ENCODE data around the gene F12.
"Not testable (repeated sequence)": the region's sequence is repeated elsewhere in the genome, so short reads cannot be mapped to it uniquely, and the experiment has no call there.

F12 gene

GRCh38 chr5:177385720-177386119 lies 23.6 kb downstream of the F12 start:
- DNase-seq, result no peak

DNA sequence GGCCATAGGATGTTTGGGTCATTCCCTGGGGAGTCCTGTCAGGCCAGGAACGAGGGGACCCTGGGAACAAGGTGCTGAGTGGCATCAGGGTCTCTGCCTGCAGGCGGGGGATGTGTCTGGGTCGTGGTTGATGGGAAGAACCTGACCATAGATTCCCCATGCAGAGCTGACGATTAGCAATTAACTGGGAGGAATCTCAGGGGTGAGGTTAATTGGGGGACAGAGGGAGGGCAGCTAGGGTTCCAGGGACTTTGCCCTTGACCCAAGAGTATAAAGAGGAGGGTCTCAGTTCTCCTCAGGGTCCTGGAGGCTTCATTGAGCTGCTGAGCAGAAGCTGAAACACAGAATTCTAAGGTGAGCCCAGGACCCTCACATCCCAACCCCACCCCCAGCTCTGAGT lies 25.2 kb downstream of the F12 start, which contains the start of gene SLC34A1:
SLC34A1 (plus strand) TSS at position 301 of the 400 bp plus-strand sequence. CDS start 1,308 bp downstream, outside the sequence.
- DNase-seq, result no peak

DNA sequence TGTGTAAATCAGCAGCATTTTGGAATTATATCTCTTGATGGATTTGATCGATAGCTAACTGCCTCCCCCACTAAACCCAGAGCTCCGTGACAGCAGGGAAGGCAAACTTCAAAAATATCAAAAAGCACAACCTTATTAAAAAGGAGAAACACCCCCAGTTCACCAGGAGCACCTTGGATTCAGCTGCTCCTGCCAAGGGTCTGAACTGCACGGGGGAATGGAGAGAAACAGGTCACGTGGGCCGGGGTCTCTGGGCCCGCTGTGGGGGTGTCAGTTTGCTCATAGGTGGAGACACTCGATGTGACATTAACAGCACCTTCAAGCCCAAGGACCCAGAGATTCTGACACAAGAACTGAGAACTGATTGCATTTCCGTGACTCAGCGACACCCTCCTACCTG lies 26.2 kb downstream of the F12 start:
- DNase-seq, result no peak

GRCh38 chr5:177382423-177383029 lies 26.8 kb downstream of the F12 start:
- peak in 1 of 5 experiments; percentile 45 for DNase-seq

DNA sequence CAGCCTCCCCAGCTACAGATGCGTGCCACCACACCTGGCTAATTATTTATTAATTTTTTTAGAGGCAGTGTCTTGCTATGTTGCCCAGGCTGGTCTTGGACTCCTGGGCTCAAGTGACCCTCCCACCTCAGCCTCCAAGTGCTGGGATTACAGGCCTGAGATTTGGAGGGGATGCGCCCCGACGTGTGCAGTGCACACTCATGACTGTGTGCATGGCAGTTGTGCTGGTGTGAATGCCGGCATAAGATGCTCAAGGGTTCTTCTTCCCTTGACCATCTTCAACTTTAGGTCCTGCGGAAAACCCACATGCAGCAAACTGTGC lies 28.6 kb downstream of the F12 start:
- no peak for DNase-seq

- peak in 1 of 5 experiments; percentile 60 for DNase-seq
Measured at GRCh38 chr5:177378884-177379883, 30.2 kb downstream of the F12 start.

- no peak for DNase-seq
Measured at GRCh38 chr5:177377851-177378776, 31.2 kb downstream of the F12 start.

DNA sequence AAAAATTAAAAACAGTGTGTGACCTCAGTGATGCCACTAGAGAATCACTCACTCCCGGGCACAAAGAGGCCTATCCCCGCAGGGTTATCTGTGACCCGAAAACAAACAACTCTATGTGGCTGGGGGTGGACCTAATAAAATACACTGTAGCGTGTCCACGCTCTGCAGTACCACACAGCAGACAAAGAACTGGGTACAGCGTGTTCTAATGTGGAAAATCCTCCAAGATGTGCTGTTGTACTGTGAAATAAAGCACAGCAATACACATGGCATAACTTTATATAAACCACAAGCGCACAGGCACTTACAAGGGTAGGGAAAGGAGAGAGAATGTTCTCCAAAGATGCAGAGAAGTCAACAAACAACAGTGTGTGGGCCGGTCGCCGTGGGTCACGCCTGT lies 33.3 kb downstream of the F12 start:
- DNase-seq, result no peak

DNA sequence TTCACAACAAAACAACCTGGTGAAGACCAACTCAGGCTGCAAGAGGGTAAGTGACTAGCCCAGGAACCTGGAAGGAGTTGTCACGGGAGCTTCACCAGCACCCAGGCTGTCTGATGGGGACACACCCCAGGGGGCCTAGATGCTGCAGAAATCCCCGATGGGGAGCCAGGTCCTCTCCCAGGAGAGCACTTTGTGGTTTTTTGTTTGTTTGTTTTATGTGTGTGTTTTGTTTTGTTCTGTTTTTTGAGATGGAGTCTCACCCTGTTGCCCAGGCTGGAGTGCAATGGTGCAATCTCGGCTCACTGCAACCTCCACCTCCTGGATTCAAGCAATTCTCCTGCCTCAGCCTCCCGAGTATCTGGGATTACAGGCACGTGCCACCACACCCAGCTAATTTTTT lies 33.8 kb downstream of the F12 start:
- DNase-seq, result not testable (repeated sequence)

- no peak for DNase-seq
Measured at GRCh38 chr5:177374211-177374610, 35.2 kb downstream of the F12 start.

DNA sequence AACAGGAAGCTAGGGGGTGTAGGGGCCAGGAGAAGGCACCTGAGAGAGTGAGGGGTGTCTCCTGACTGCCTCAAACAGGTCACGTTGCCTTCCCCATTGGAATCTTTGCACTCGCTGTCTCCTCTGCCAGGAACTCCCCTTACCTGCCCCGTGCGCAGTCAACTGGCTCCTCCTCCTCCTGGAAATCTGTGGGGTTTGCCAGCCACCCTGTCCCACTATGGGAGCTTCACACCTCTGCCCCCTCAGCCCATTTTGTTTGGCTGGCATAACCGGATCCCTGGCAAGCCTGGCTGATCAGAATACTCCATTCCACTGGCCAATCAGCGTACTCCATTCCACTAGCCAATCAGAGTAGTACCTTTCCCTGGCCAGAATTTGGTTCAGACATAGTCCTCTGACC lies 35.6 kb downstream of the F12 start:
- DNase-seq, result no peak

- DNase-seq, result peak in 1 of 5 experiments; percentile 66
Measured at GRCh38 chr5:177372910-177373309, 36.5 kb downstream of the F12 start.

- peak in 2 of 5 experiments; percentile 22 to 82 for DNase-seq
Measured at GRCh38 chr5:177372034-177372896, 37.1 kb downstream of the F12 start.

DNA sequence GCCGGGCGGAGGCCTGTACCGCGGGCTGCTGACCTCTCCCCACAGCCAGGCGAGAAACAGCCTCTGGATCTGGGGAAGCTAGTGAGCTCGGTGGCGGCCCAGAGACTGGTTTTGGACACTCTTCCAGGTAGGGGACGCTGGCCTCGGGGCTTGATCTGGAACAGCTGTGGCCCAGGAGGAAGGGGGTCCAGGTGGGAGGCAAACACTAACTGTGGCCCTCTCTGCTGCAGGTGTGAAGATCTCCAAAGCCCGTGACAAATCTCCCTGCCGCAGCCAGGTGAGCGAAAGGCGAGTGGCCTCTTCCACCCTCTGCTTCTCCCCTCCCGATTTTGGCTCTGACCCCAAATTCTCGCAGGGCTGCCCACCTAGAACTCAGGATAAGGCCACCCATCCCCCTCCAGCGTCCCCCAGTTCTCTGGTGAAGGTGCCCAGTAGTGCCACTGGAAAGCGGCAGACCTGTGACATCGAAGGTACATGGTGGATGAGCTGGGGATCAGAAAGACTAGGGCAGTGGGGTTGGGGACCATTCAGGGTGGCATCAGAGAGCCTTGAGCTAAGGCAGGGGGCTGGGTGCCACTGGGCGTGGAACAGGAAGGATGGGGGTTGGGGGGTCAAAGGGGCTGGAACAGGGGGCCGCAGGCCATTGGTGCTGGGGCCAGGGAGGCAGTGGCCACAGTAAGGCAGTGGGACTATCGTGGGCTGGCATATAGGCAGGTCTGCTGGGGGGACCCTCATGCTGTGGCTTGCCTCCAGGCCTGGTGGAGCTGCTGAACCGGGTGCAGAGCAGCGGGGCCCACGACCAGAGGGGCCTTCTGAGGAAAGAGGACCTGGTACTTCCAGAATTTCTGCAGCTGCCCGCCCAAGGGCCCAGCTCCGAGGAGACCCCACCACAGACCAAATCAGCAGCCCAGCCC lies 38.0 kb downstream of the F12 start:
- no peak for DNase-seq

DNA sequence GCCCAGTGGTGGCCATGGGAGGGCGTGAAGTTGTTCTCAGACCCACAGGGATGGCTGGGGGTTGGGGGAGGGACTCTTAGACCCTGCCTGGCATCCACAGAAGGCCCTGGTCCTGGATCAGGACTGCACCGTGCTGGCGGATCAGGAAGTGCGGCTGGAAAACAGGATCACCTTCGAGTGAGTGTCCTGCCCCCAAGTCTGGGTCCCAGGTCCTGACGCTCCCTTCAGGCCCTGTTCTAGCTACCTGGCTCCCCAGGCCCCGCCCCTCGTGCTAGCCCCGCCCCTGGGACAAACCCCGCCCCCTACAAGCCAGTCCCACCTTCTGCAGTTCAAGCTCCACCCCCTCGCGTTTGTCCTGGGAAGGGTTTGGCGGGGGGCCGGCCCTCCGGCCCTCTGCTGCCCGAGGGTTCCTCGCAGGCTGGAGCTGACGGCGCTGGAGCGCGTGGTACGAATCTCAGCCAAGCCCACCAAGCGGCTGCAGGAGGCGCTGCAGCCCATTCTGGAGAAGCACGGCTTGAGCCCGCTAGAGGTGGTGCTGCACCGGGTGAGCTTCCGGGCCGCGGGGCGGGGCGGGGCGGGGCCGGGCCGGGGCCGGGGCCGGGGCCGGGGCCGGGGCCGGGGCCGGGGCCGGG lies 38.8 kb downstream of the F12 start:
- peak in 3 of 5 experiments; percentile 32 to 78 (median 66) for DNase-seq

- DNase-seq, result no peak
Measured at GRCh38 chr5:177369645-177370440, 39.5 kb downstream of the F12 start.

- no peak for DNase-seq
Measured at GRCh38 chr5:177368869-177369644, 40.3 kb downstream of the F12 start.

All from T-helper 2 cell (primary cell).